ENCODE results near the gene ACOXL. TPM values are rescaled to one million over a fixed set of nuclear protein-coding genes. Genes with fewer than 3 reads are reported as not detected.

ACOXL gene
- total RNA-seq, 1 donor from 2014 or later: 0.58 TPM

GRCh38 chr2:110832740-110833139 is 100.4 kb downstream of the ACOXL start:
- peaks cover 2% of the 10 kb centered on the region for H3K27me3 ChIP-seq (ENCODE audit: control insufficient read depth, insufficient read depth, low read length)
- H3K4me3 ChIP-seq (ENCODE audit: low read depth, low read length): no peak overlapping the region
- no peak for DNase-seq (ENCODE audit: low read depth)
- TF ChIP-seq CTCF (IDR thresholded peaks at IDR 0.05; ENCODE audit: insufficient read depth, low read length, poor library complexity, severe bottlenecking): no peak
- no peaks in the 10 kb centered on the region for H3K36me3 ChIP-seq (ENCODE audit: control insufficient read depth, insufficient read depth, low read length)

- peaks cover 2% of the 10 kb centered on the region for H3K27me3 ChIP-seq (ENCODE audit: control insufficient read depth, insufficient read depth, low read length)
- no peak for TF ChIP-seq CTCF (IDR thresholded peaks at IDR 0.05; ENCODE audit: insufficient read depth, low read length, poor library complexity, severe bottlenecking)
- no peak overlapping the region for H3K4me3 ChIP-seq (ENCODE audit: low read depth, low read length)
- no peaks in the 10 kb centered on the region for H3K36me3 ChIP-seq (ENCODE audit: control insufficient read depth, insufficient read depth, low read length)
- DNase-seq (ENCODE audit: low read depth): no peak
These were observed 101.9 kb downstream of the ACOXL start for GRCh38 chr2:110834134-110834827.

DNA sequence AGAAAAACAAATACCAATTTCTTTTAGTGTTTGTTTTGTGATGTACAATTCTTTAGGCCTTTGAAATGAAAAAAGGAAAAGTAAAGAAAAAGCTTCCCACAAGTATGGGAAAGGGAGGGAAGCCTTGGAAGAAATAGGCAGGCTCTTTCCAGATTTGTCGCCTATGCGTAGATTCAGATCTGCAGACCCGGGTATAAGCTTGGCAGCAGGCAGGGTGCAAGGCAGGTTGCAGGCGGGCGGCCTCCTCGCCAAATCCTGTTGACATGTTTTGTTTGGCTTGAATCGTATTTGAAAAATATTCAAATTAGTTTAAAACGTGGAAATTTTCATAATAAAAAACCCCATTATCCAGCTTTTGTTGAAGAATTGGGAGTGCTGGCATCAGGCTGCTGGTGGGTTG is 104.3 kb downstream of the ACOXL start:
- DNase-seq (ENCODE audit: low read depth): no peak
- H3K27me3 ChIP-seq (ENCODE audit: control insufficient read depth, insufficient read depth, low read length): peaks cover 2% of the 10 kb centered on the region
- TF ChIP-seq CTCF (IDR thresholded peaks at IDR 0.05; ENCODE audit: insufficient read depth, low read length, poor library complexity, severe bottlenecking): no peak

GRCh38 chr2:110837446-110838409 is 105.4 kb downstream of the ACOXL start:
- Histone ChIP-seq H3K36me3 (ENCODE audit: control insufficient read depth, insufficient read depth, low read length) (no peaks in the 10 kb centered on the region), H3K27me3 (ENCODE audit: control insufficient read depth, insufficient read depth, low read length) (peaks cover 3% of the 10 kb centered on the region), H3K4me3 (ENCODE audit: low read depth, low read length) (no peak overlapping the region)
- DNase-seq (ENCODE audit: low read depth): no peak
- no peak for TF ChIP-seq CTCF (IDR thresholded peaks at IDR 0.05; ENCODE audit: insufficient read depth, low read length, poor library complexity, severe bottlenecking)

More for the DNA sequence above, 104.3 kb downstream of the ACOXL start:
- Histone ChIP-seq H3K36me3 (ENCODE audit: control insufficient read depth, insufficient read depth, low read length) (no peaks in the 10 kb centered on the region), H3K4me3 (ENCODE audit: low read depth, low read length) (no peak overlapping the region)

- DNase-seq (ENCODE audit: low read depth): no peak
- Histone ChIP-seq H3K36me3 (ENCODE audit: control insufficient read depth, insufficient read depth, low read length) (no peaks in the 10 kb centered on the region), H3K4me3 (ENCODE audit: low read depth, low read length) (no peak overlapping the region), H3K27me3 (ENCODE audit: control insufficient read depth, insufficient read depth, low read length) (peaks cover 9% of the 10 kb centered on the region)
- no peak for TF ChIP-seq CTCF (IDR thresholded peaks at IDR 0.05; ENCODE audit: insufficient read depth, low read length, poor library complexity, severe bottlenecking)
These were observed 106.4 kb downstream of the ACOXL start for GRCh38 chr2:110838657-110839384.

Measured in kidney epithelial cell (primary cell).